HG03108 (cell line): ENCODE measurements around the gene ACRV1.
"Not testable (repeated sequence)": the region's sequence is repeated elsewhere in the genome, so short reads cannot be mapped to it uniquely, and the experiment has no call there.

Experiments
- ATAC-seq: cut with Tn5 transposase; IDR thresholded peaks from one replicate; pipeline ENCODE4 v1.9.1; 2021; ENCODE audit warnings: moderate library complexity; ENCODE audit not compliant: unreplicated experiment

ACRV1 gene, protein sequence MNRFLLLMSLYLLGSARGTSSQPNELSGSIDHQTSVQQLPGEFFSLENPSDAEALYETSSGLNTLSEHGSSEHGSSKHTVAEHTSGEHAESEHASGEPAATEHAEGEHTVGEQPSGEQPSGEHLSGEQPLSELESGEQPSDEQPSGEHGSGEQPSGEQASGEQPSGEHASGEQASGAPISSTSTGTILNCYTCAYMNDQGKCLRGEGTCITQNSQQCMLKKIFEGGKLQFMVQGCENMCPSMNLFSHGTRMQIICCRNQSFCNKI

DNA sequence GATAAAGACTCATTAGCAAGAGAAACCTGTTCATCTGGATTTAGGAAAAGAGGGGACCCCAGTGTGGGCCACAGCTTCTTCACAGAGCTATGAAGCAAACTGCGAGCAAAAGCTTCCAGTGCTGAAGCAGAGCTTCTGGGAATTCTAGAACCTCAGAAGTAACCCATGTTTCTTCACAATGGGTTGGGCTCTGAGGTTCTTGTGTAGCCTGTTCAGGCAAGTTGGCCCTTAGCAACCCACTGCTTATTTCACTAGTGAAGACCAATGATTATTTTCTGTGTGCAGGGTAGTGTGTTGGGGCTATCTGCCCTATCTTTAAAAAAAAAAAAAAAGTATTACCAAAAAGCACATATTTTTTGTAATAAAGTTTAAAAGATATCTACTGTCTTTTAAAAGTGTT is at the start of gene ACRV1:
Gene ACRV1, minus strand, starts transcription at position 101 of the 400 bp plus-strand sequence. Its CDS starts 67 bp downstream, at position 34.
- no peak for ATAC-seq

DNA sequence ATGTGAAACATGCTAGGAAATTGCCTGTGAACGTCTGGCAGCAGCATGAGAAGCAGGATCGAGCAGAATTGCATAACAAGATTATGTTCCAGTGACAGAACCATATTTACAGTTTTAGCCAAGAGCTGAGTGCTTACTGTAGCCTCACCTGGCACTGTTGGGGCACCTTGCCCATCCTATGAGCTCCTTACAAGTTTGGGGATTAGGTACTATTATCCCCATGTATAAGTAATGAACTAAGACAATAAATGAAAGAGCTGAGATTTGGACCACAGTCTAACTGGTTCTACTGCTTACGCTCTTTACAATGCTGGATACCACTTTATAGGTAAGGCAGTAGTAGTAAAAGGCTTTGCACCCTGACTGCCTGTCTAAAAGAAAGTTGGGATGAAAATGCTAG is 48.3 kb upstream of the ACRV1 start:
- no peak for ATAC-seq

DNA sequence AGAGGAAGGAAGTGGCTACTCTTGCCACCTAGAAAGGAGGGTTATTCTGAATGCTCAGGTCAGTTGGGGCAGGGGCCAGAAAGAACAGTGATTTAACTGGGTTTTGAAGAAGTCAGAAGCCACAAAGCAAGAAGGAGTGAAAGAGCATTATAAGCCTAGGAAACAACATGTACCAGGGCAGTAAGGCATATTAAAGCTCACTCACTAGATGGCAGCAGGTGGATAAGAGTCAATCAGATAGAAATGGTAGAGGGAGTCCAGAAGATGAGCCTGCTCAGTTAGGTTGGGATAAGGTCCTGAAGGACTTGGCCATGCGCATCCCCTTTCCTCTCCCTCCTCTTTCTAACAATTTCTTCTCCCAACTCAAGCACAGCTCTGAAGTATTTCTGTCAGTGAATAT is 43.5 kb upstream of the ACRV1 start:
- ATAC-seq, result no peak

DNA sequence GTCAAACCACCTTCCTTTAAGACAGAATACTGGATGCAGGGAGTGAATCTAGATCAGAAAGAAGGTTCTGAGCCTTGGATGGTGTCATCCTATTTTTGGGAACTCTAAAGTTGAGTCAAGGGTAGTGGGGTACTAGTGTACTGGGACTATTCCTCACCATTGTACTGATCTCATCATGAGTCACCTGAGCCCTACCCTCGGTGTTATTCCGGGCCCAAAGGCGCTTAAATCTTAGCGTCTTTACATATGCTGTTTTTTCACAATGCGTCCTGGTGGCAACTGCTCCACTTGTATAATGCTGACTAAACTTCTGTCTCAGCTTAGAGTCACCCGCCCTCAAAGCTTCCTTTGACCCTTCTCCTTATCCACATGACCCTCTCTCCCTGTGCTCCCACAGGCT is 40.1 kb upstream of the ACRV1 start:
- ATAC-seq, result no peak

DNA sequence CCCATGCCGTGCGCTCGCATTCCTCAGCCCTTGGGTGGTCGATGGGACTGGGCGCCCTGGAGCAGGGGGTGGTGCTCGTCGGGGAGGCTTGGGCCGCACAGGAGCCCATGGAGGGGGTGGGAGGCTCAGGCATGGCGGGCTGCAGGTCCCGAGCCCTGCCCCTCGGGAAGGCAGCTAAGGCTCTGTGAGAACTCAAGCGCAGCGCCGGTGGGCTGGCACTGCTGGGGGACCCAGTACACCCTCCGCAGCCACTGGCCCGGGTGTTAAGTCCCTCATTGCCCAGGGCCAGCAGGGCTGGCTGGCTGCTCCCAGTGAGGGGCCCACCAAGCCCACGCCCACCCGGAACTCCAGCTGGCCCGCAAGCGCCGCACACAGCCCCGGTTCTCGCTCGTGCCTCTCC is 24.0 kb upstream of the ACRV1 start:
- not testable (repeated sequence) for ATAC-seq

DNA sequence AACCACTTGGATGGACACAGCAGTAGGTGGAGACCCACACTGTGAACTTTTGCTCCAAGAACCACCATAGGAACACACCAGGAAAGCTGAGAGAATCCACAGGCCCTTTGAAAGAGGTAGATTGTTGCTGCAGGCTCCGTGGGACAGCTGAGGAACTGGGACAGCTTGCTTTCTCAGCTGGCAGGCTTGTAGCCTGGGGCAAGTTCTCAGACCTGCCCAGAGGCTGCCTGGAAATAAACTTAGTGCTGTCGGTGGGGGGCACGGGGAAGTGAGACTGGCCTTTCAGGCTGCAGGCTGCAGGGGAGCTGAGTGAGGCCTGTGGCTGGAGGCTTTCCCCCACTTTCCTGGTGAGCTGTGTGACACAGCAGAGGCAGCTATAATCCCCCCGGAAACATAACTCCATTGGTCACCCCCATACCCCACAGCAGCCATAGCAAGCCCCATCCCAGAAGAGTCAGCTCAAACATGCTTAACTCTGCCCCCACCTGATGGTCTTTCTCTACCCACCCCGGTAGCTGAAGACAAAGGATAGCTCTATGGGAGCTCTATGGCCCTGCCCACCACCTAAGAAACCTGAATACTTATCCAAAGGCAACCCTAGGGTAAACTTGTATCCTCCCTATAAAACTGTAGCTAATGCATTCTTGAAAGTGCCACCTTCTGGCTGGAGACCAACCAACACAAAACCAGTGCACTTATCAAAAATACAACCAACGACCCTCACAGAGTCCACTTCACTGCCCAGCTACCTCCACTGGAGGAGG is 21.4 kb upstream of the ACRV1 start:
- no peak for ATAC-seq

DNA sequence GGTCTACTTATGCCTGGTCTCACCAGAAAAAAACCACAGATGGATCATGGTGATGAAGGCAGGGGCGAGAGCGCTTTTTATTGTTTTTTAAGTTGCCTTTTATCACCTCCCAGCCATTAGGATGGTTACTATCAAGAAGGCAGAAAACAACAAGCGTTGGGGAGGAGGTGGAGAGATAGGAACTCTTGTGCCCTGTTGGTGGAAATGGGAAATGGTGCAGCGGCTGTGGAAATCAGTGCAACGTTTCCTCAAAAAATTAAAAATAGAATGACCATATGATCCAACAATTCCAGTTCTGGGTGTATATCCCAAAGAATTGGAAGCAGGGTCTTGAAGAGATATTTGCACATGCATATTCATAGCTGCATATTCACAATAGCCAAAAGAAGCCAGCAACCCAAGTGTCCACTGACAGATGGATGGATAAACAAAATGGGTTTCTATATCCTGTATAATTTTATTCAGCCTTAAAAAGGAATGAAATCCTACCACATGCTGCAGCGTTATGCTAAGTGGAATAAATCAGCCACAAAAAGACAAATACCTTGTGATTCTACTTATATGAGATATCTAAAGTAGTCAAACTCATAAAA is 20.5 kb upstream of the ACRV1 start:
- ATAC-seq, result no peak

DNA sequence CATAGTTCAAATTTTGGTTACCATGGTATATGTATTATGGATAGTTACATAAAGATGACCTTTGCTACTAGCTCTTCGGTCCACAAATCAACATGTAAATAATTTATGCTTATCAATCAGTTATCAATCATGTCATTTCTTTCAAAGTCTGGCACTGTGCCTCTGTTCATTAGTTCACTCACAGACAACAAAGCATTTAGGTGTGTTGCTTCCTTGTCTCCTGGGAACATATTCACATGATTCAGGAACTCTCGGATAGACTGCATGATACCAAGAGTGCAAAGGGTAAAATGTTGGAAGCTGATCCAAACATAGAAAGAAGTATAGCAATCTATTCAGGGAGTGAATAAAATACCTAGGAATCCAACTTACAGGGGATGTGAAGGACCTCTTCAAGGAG is 14.3 kb upstream of the ACRV1 start:
- ATAC-seq, result no peak

DNA sequence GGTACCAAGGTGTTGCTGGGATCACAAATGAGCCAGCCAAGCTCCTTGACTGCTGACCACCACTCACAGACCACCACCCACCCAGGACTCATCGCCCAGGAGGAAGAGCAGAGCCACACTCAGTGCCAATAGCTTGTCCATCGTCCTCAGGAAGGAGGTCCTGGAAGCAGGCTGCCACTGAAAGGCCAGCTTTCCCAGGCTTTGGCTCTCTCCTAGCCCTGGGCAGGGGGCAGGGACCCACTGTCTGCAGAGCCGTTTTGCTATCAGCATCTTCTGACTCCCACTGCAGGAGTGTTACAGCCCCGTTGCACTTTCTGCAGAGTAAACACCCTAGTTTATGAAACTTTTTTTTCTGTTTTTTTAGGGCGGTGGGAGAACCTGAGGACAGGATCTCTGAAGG is 12.2 kb upstream of the ACRV1 start:
- ATAC-seq, result no peak

DNA sequence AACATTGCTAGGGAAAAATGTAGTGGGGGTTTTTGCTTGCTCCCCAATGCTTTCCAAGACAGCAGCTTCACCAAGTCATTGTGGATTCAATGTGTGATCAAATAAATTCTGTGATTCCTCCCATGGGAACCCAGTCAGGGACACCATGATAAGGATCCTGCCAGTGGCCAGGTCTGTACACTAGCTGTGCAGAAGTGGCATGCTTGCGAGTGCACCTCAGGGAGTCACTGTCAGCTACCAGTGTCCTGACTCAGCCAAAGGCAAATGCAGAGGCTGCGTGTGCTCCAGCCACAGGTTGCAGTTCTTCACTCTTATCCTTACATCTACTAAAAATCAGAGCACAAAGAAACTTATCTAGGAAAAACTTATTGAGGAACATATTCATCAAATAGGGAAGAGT is 9.4 kb upstream of the ACRV1 start:
- no peak for ATAC-seq

DNA sequence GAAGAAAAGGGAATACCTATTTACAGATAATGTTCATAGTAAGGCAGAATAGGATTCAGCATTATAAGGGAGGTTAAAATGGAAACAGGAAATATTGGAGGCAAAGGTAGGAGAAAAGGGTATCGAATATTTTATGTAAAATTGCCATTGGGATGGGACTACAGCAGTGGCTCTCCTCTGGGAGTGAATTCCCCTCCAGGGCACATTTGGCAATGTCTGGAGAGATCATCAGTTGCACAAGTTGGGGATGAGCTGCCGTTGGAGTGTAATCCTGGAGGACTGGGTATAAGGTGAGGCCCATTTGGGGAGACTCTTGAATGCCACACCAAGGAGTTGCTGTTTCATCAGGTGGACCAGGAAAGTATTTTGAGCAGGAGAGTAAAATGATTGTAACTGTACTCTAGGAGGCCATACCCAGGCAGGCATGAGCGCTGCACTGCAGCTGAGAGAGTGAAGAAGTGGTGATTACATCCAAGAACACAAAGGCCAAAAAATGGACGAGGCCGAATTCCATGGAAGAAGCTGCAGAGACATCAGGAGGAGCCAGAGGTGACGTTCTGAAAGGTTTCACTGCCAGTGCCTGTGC is 8.7 kb upstream of the ACRV1 start:
- no peak for ATAC-seq

DNA sequence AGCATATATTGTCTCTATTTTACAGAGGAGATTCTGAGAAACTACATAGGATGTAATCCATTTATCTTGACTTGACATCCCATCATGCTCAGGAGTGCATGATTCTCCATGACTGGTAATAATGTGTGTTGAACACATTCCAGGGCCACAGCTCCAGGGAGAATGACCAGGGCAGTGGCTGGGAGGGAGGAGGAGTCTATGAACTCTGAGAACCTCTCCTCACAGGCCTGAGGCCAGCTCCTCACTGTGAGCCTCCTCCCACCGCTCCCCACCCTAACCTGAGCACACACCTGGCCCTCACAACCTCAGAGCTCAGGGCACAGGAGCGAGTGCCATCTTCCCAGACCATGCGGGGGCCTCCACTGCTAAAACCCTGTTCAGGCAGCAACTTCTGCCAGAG is 8.0 kb upstream of the ACRV1 start:
- no peak for ATAC-seq

DNA sequence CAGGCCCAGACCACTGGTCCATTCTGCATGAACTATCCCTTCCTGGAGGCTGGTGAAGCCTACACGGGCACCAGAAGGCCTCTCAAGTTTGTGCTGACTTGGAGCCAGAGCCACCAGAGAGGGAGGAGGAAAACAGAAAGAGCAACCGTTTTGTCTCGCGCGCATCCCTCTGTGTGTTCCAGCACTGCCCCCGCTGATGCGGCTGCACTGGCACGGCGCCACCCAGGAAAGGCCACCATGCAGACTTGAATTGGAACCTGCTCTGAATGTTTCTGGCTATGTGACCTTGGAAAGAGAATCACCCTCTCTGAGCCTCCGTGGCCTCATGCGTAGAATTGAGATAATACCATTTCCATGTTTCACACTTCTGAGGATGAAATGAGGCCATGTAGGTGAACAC is 7.4 kb upstream of the ACRV1 start:
- ATAC-seq, result no peak

DNA sequence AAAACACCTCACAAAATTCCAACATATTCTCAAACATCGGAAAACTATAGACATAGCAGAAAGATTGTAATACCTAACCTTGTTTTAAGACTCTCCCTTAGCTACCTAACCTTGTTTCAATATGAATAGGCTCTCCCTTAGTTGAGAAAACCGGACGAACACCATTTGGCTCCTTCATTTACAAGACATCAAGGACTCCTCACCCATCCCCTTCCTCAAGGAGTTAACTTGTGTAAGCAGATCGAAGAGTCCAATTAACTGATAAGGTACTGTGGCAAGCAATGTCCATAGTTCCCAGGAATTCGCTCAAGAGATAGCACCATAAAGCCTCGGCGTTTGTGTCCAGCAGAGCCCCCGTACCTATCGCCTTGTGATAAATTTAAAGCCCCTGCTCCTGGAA is 4.6 kb upstream of the ACRV1 start:
- ATAC-seq, result no peak

DNA sequence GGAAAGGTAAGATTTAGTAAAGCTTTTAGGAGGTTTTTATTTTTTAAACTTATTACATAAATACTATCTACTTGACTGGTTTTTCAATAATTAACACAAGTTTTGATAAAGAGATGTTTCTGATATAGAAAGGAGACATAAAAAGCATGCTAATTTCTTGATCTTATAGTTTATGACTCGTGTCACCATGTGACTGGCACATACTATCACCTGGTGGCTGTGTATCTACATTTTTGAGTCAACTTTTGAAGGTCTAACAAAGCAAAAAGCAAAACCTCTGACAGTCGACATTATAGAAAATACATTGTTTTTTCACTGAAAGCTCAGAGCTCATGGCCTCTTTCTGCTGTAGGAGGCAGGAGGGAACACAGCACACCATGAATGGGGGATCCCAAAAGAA is 810 bp downstream of the ACRV1 start:
- no peak for ATAC-seq

DNA sequence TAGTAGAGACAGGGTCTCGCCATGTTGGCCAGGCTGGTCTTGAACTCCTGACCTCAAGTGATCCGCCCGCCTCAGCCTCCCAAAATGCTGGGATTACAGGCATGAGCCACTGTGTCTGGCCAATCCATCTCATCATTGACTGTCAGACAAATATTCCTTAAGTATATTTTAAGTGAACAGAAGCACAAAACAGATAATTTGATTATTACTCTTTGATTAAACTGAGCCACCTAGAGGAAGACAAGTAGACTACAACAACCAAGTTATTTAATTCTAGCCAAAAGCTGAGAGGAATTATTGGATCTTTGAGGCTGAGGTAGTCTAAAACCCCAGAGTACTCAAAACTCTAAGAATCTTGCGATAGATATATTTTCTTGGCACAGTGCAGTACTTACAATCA is 1.2 kb downstream of the ACRV1 start:
- ATAC-seq, result no peak

DNA sequence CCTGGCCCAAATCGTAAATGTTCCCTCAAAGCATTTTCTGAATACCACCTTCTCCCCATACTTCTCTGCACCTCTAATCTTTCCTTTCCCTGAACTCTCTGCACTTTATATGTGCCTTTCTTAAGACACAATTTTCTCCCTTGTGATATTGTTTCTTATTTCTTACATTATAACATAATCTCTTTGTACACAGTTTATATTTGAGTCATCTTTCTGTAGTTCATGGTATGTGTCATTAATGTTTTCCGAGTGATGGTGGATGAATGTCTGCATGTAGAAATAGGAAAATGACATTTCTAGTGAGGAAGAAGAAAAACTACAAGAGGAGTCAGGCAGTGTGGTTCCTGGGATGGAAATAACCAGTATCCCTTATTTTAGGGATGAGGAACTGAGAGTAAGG is 5.5 kb downstream of the ACRV1 start:
- no peak for ATAC-seq

DNA sequence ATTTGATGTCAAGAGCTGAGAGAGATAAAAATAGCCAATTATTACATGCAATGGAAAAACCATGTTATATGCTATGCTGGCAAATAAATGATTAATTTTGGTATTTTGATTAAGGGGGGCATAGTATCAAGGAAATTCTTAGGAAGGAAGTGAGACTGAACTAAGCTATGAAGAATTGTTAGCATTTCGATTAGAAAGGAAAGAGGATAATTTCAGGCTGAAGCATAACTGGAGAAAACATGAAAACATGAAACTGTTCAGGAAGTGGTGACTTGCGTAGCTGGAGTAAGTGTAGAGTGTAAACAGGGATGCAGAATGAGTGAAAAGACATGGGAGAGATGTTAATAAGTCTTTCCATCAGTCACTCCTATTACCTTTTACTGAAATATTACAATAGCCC is 6.4 kb downstream of the ACRV1 start:
- no peak for ATAC-seq

DNA sequence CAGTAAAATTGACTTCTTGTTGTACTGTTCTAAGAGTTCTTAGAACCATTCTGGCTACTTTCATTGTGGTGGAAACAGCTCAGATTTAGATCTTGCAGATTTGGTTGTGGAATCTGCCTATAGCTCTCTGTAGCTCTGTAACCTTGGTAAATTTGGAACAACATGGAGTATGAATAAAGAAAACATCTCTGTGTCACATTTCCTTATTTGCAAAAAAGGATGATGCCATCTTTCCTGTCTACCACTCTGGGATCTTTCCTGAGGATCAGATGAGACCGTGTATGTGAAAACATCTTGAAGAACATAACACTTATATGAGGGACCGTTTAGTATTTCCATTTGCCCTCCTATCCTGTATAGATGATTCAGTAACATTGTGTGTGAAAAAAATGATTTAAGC is 9.1 kb downstream of the ACRV1 start:
- no peak for ATAC-seq

DNA sequence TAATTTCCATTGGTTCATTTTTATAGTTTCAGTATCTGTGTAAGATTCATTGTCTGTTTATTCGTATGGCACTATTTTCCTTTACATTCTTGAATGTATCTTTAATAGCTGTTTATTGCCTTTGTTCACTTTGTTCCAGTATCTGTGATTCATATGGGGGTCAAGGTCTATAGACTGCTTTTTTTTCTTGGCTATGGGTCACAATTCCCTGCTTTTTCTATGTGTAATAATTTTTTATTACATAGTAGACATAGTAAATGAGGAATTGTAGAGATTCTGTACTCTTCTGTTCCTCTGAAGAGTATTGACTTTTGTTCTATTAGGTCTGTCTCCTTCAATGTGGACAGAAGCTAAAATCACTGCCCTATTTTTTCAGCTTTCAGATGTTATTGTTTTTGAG is 10.5 kb downstream of the ACRV1 start:
- no peak for ATAC-seq

DNA sequence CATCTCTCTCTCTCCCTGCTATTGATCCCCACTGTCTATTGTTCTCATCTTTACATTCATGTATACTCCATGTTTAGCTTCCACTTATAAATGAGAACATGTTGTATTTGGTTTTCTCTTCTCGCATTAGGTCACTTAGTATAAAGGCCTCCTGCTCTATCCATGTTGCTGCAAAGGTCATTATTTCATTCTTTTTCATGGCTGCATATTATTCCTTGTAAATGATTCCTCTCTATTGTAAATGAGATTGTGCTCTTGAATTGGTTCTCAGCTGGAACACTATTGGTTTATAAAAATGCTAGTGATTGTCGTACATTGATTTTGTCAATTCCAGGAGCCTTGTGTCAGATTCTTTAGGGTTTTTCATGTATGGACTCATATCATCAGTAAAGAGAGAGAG is 13.5 kb downstream of the ACRV1 start:
- no peak for ATAC-seq

DNA sequence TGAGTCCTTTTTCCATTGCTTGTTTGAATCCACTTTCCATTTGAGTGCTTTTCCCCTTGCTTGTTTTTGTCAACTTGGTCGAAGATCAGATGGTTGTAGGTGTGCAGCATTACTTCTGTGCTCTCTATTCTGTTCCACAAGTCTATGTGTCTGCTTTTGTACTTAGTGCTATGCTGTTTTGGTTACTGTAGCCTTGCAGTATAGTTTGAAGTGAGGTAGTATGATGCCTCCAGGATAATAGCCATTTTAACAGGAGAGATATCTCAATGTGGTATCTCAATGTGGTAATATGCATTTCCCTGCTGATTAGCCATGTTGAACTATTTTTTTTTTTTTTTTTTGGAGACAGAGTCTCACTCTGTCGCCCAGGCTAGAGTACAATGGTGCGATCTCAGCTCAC is 16.7 kb downstream of the ACRV1 start:
- no peak for ATAC-seq
